GM13977 (cell line): ENCODE data around the gene TULP4.

ENCODE experiments used
- DNase-seq: peaks from one replicate; pipeline ENCODE4 v3.0.0; 2012; ENCODE audit warnings: low spot score
- CTCF ChIP-seq: IDR thresholded peaks from 2 replicates; pipeline ENCODE4 v1.5.1; 2012; ENCODE audit warnings: mild to moderate bottlenecking, control low read depth; ENCODE audit not compliant: insufficient read depth; ENCODE audit errors: extremely low read depth, missing control alignments
- in situ Hi-C: fragments of 300-500 bp; cut with MboI; formaldehyde crosslinking; loops from one replicate; pipeline ENCODE4 v1.12.0; 2022; ENCODE audit warnings: low sequenced_read_pairs, low pct_unique_long_range_greater_than_20kb, mixed read lengths, inconsistent platforms; ENCODE audit not compliant: unreplicated experiment

The TULP4 gene

GRCh38 chr6:158501360-158502262, 189.3 kb downstream of the TULP4 start:
- TF ChIP-seq CTCF = no peak
- no peak for DNase-seq
- in situ Hi-C loops = no loop called here

- no peak for TF ChIP-seq CTCF
- no peak for DNase-seq
- in situ Hi-C loops = no loop called here
Observed at GRCh38 chr6:158502263-158502950, 190.1 kb downstream of the TULP4 start.

GRCh38 chr6:158503222-158503621, 191.0 kb downstream of the TULP4 start:
- DNase-seq = no peak
- in situ Hi-C loops = no loop called here
- no peak for TF ChIP-seq CTCF

GRCh38 chr6:158503846-158504245, 191.6 kb downstream of the TULP4 start:
- no peak for TF ChIP-seq CTCF
- DNase-seq = no peak
- in situ Hi-C loops = no loop called here

- in situ Hi-C loops = no loop called here
- DNase-seq = no peak
- TF ChIP-seq CTCF = no peak
Observed at GRCh38 chr6:158505194-158505593, 192.9 kb downstream of the TULP4 start.

- no peak for DNase-seq
- TF ChIP-seq CTCF = no peak
- in situ Hi-C loops = no loop called here
Observed at GRCh38 chr6:158506601-158507000, 194.3 kb downstream of the TULP4 start.
